A673 (cell line): ENCODE measurements around the gene EPB41L4B.

Source experiments
- CTCF ChIP-seq: fragments of 300-800, 200-600 bp; sonication (generic); conservative IDR thresholded peaks from 2 replicates; pipeline ENCODE4 v1.5.1; 2017; ENCODE audit warnings: low read depth, mild to moderate bottlenecking, antibody characterized with exemption, low read length, moderate library complexity, mixed read lengths
- EZH2 ChIP-seq: fragments of 200-600 bp; sonication (generic); IDR thresholded peaks from 2 replicates; pipeline ENCODE4 v1.6.1; 2017; ENCODE audit warnings: borderline replicate concordance, low read depth, mild to moderate bottlenecking, mixed read lengths, antibody characterized with exemption, low read length; ENCODE audit not compliant: poor library complexity, severe bottlenecking

- TF ChIP-seq EZH2 = no peak
- no peak for TF ChIP-seq CTCF
Measured at GRCh38 chr9:109299891-109300290, 21.0 kb downstream of the EPB41L4B start.
